Cardiac fibroblast (primary cell): Measurements from ENCODE around the gene TRMU.
"Not testable (repeated sequence)": the region's sequence is repeated elsewhere in the genome, so short reads cannot be mapped to it uniquely, and the experiment has no call there.

ENCODE experiments used
- DNase-seq, 2 donors: peaks; one replicate each; pipeline versions ENCODE4 v3.0.0 to v3.0.0-alpha.2; 2010; ENCODE audit warnings: low read depth in 2 of 2
- H3K4me3 ChIP-seq, 2 donors: replicated peaks in 1 of 2; 1 replicate in 1 of 2; 2 replicates in 1 of 2; pipeline ENCODE4 v1.5.1; 2011; ENCODE audit warnings: low read depth in 2 of 2, low read length in 2 of 2, mild to moderate bottlenecking in 2 of 2, moderate library complexity in 1 of 2
- TF ChIP-seq, protein P1 (sequence below): IDR thresholded peaks from one replicate; pipeline ENCODE4 v1.5.1; 2011; ENCODE audit warnings: low read depth, mild to moderate bottlenecking, low read length, inconsistent platforms

Gene TRMU

DNA sequence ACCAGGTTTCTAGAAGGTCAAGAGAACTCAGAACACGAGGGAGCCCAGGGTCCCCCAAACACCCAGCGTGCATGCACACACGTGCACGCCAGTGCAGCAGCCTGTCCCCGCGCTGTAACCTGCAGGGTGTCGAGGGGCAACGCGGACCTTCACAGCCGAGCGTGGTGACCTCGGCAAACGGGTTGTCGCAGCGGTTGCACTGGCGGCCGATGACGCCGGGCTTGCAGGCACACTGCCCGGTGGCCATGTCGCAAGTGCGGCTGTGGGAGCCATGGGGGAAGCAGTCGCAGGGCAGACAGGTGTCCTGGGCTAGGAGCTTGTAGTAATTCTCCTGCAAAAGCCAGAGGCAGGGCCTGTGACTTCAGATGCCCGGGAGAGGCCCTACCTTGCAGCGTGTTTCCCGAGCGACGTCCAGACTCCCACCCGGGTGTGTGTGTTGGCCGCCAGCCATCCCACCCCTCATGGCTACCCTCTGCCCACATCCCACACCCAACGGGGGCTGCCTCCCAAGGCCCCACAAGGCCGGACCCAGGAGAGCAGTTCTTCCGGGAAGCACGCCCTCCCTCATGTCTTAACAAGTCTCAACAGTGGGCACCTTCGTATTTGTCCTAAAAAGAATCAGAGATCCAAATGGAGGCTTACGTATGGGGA, 56.1 kb downstream of the TRMU start:
- TF ChIP-seq, protein P1, sequence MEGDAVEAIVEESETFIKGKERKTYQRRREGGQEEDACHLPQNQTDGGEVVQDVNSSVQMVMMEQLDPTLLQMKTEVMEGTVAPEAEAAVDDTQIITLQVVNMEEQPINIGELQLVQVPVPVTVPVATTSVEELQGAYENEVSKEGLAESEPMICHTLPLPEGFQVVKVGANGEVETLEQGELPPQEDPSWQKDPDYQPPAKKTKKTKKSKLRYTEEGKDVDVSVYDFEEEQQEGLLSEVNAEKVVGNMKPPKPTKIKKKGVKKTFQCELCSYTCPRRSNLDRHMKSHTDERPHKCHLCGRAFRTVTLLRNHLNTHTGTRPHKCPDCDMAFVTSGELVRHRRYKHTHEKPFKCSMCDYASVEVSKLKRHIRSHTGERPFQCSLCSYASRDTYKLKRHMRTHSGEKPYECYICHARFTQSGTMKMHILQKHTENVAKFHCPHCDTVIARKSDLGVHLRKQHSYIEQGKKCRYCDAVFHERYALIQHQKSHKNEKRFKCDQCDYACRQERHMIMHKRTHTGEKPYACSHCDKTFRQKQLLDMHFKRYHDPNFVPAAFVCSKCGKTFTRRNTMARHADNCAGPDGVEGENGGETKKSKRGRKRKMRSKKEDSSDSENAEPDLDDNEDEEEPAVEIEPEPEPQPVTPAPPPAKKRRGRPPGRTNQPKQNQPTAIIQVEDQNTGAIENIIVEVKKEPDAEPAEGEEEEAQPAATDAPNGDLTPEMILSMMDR = no peak
- DNase-seq = no peak
- no peak overlapping the region for H3K4me3 ChIP-seq

DNA sequence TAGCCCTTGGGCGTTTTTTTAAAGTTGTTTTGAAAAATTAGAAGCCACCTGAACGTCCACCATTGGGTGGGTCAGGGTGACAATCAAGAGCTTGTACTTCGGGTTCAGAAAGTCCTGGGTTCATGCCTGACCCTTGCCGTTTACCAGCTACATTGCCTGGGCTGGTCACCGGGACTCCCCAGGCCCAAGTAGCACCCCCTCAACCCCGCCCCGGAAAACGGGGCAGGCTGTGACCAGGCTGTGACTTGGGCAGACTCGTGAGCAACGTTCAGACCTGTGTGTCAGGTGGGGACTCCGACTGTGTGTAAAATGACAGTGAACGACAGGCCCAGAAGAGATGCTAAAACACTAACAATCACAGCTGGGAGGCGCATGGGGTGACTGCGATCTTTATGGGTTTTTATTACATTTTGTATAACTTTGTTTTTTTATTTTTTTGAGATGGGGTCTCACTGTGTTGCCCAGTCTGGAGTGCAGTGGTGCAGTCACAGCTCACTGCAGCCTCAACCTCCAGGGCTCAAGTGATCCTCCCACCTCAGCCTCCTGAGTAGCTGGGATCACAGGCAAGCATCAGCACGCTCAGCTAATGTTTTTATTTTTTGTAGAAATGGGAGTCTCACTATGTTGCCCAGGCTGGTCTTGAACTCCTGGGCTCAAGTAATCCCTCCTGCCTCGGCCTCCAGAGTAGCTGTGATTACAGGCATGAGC, 56.8 kb downstream of the TRMU start:
- TF ChIP-seq, protein P1 = no peak
- DNase-seq = no peak
- no peak overlapping the region for H3K4me3 ChIP-seq

DNA sequence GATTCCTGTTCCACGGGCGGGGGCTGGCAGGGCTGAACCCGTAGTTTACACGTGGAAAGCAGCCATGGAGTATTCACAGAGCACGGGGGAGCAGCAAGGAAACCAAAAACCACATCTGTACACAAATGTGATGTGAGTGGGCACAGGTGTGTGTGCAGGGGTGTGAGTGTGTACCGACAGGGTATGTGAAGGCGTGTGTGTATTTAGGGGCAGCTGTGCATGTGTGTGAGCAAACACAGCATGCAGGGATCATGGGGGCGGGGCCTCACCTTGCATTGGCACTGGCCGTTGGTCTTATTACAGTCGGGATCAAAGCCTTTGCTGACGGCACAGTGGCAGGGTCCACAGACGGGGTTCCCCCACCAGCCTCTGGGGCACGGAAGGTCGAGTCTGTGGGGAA, 58.4 kb downstream of the TRMU start:
- DNase-seq = no peak
- H3K4me3 ChIP-seq = no peak overlapping the region
- TF ChIP-seq, protein P1 = no peak

DNA sequence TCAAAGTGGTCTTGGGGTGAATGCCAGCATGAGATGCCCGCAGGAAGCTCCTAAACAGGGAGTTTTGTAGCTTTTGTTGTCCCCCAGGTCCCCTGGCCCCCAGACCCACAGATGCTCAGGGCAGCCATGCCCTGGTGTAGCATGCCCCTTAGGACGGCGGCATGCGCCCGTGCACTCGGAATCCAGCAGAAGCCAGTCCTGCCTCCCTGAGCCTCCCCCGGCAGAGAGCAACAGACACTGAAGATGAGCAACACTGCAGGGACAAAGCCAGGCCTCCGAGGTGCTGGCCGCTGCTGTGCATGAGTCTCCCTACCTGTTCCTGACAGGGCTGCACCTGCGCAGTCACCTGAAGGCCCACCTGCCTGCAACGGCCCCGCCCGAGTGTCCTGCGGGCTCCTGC, 59.1 kb downstream of the TRMU start:
- no peak for DNase-seq
- TF ChIP-seq, protein P1 = no peak
- H3K4me3 ChIP-seq = no peak overlapping the region

DNA sequence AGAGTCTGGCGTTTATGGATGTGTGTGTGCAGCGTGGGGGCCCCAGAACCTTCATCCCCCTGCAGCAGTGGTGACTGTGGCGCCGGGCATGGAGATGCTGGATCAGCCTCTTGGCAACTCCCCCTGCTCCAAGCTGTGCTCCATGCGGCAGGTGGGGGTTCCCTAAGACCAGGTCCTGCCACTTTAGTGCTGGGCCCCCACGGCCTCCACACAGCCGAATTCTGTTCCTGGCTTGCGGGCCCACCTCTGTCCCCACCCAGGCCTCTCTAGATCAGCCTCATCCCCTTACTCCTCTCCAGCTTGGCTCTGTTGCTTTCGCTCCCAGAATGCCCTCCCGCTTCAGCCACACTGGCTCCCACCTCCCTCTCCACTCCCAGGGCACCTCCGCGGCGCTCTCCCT, 59.6 kb downstream of the TRMU start:
- H3K4me3 ChIP-seq = no peak overlapping the region
- DNase-seq = no peak
- TF ChIP-seq, protein P1 = no peak

DNA sequence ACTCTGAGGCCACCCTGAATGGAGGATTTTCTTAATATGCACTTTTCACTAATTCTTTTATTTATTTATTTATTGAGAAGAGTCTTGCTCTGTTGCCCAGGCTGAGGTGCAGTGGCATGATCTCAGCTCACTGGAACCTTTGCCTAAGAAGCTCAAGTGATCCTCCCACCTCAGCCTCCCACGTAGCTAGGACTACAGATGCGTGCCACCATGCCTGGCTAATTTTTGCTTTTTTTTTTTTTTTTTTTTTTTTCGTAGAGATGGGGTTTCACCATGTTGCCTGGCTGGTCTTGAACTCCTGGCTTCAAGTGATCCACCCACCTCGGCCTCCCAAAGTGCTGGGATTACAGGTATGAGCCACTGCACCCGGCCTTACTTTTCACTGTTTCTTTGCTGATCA, 61.5 kb downstream of the TRMU start:
- not testable (repeated sequence) for H3K4me3 ChIP-seq, DNase-seq

DNA sequence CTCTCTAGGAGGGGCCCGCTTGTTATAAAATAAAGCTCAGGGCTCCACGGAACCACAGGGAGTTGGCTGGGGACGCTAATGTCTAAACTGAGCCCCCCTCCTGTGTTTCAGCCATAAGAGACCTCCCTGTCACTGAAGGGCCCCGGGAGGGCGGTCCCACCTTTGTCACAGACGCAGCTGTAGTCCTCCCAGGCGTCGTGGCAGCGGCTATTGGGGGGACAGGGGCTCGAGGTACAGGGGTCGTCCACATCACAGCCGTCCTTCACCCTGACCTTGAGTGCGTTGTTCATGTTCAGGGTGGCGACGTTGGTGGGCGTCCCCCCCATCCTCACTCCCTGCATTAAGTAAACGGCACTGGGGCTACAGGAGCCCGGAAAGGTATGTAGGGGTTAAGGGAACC, 62.0 kb downstream of the TRMU start:
- DNase-seq = no peak
- TF ChIP-seq, protein P1 = no peak
- H3K4me3 ChIP-seq = no peak overlapping the region
